A549 treated with CORT108297 at 1 μM for 4 hours (cell line): Measurements from ENCODE around the gene STAM2. TPM values are rescaled to one million over a fixed set of nuclear protein-coding genes. Genes with fewer than 3 reads are reported as not detected.

Experiments used
- total RNA-seq: library from RNA; stranded (reverse); fragments of 200-300 nt; extraction: Qiagen RNA extraction; gene quantifications from 5 replicates; pipeline ENCODE4 v1.2.3, GENCODE V29; 2022

STAM2 gene
- total RNA-seq: 7.7 to 12.0 TPM (median 9.0 TPM) in 5 replicates

GRCh38 chr2:152175368-152176112 lies at the start of gene STAM2:
TSS of gene STAM2 (minus strand) at chr2:152175763. CDS start at chr2:152175642, 121 bp downstream.

DNA sequence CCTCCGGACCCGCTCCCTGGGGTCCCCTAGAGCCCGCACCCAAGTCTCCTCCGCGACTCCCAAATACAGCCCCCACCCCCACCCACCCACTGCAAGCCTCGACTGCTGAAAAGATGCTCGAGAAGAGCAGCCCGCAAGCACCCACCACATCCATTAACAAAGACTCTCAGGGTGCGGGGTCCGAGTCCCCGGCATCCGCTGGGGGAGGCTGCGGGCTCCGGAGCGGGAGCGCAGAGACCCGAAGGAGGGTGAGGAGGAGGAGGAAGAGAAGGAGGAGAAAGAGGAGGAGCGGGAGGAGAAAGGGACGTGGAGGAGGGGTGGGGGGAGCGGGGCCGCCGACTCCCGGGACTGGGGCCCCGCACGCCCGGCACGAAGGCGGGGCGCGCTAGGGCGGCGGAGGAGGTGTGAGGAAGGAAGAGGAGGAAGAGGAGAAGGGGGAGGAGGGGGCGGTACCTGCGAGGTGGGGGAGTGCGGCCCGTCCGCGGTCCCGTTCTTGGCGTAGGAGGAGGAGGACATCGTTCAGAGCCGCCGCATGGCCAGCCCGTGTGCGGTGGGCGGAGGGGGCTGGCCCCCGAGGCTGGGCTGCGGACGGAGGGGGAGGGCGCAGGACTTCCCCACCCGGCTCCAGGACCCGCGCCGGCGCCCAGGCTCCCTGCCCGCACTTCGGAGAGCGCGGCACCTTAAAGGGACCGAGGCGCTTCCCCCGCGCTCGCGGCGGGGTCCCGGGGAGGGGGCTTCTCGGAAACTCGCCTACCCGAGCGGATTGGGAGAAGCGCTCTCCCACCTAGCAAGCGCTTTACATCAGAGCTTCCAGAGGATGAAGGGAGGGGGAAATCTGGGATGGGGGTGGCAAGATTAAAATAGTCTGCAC lies 76.8 kb downstream of the STAM2 start, which contains the start of gene CACNB4:
CACNB4 (minus strand) TSS at position 549 of the 871 bp plus-strand sequence.

Other genes with a start within 250 kb of the STAM2 start
- gene CACNB4, start 76.7 kb downstream of the STAM2 start, total RNA-seq: 0.07 to 0.20 TPM (median 0.13 TPM) in 5 replicates
- gene FMNL2, start 159.4 kb upstream of the STAM2 start, total RNA-seq: 26.0 to 34.8 TPM (median 32.0 TPM) in 5 replicates